GM19463 (cell line): ENCODE results near the gene RPRD1B.
A peak's percentile ranks its signal among the peaks of the same experiment; 100 is the strongest.

Experiments
- ATAC-seq: cut with Tn5 transposase; IDR thresholded peaks from one replicate; pipeline ENCODE4 v1.9.1; 2021; ENCODE audit warnings: mild to moderate bottlenecking, moderate library complexity; ENCODE audit not compliant: unreplicated experiment

RPRD1B gene

DNA sequence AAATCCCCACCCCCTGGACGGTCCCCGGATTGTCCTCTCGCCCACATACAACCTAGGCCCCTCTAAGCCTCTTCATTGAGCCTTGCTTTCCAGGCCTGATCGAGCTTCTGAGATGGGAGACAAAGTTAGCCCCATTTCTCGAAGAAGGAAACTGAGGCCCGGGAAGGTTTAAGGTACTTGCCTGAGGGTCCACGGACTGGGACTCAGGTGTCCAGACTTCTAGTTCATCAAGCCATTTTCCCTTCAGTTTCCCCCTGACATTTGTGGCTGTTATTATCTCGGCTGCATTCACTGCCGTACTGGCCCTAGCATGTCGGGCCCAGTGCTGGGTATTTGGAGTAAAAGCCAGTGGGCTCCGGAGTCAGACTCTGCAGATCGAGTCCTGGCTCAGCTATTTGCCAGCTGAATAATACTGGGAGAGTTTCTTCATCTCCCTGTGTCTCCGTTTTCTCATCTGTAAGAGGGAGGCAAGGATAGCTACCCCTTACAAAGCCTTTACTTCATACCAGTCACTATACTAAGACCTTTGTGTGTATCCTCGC, 633 bp downstream of the RPRD1B start:
- no peak for ATAC-seq

DNA sequence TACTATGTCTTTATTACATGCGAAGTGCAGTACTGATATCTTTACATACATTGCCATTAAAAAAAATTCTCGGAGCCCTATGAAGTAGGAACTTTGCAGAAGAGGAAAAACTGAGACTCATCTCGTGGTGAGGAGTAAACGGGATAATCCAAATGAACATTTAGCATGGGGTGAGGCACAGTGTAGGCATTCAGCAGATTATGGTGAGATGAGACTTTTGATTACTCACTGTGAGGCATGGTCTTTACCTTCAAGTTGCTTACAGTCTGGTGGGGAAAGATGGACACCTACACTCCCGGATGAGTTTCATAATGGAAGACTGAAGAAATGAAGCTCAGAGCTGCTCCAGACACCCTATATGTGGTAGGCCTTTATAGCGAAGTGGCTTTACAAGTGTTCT, 1.4 kb downstream of the RPRD1B start:
- ATAC-seq = no peak

DNA sequence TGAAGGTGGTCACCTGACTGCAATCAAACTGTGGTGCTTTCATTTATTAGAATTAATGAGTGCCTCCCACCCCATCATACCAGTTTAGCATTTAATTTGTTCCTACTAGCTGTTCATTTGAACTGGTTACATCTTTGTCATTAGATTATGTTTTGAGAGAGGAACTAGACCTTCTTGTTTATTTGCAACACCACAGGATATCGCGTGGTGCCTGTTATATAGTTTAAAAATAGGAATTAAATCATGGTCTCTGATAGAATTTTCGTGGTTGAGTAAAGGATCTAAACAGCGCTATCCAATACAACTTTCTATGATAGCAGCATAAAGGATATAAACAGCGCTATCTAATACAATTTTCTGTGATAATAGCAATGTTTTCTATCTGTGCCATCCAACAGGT, 2.8 kb downstream of the RPRD1B start:
- ATAC-seq = no peak

- no peak for ATAC-seq
Measured at GRCh38 chr20:38040276-38040675, 6.7 kb downstream of the RPRD1B start.

DNA sequence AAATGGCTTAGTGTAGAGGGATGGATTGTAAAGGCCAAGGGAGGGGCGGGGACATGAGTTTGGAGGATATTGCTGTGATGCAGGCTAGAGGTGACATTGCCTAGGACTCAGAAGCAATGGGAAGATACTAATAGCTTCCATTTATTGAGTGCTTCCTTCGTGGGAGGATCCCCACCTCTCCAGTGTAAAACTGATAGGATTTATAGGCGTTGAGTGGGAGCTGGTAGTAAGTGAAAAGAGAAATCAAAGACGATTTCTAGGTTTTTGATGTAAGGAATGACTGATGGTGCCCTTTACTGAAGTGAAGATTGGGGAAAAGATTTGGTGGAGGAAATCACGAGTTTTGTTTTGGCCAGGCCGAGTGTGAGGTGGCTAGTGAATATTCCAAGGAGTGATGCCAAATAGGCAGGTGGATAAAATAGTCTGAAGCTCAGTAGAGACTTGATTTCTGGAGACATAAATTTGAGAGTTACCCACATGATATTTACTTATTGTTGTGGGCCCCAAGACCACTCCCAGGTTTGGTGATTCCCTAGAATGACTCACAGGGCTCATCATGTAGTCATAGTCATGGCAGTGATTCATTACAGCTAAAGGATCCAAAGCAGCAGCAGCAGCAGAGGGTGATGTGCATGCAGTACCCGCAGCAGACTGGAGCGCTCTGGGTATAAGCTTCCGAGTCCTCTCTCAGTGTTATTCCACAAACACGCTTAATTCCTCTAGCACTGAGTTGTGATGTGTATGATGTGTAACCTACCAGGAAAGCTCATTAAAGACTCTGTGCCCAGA, 10.2 kb downstream of the RPRD1B start:
- no peak for ATAC-seq

DNA sequence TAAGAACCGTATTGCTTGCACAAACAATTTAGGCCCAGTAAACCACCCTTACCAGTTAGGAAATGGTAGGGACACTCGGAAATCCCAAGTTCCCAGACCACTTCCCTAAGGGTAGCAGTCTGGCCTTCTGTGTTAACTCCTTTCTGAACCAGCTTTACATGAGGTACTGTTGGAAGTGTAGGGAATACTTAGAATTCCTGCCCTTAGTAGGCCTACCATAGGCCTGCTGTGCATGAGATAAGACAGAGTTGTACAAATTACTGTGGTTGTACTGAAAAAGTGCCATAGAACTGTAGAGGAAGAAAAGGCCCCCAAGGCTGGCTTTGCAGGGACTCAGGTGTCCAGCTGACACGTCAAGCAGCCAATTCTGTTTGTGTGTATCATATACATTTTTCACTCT, 11.1 kb downstream of the RPRD1B start:
- ATAC-seq = no peak

DNA sequence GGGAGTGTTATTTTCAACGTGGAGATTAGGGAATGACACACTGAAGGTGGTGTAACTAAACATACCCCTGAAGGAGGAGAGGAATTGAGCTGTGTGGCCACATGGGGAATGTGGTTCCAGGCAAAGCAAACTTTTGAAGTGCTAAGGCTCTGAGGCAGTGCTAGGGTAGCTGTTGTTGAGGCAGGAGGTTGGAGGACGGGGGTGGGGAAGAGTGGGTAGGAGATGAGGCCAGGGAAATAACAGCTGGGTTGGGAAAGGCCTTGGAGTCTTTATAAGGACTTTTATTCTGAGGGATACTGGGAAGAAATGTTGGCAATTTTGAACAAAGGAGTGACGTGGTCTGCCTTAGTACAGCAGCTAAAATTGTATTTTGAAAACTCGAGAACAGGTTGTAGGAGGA, 13.0 kb downstream of the RPRD1B start:
- no peak for ATAC-seq

DNA sequence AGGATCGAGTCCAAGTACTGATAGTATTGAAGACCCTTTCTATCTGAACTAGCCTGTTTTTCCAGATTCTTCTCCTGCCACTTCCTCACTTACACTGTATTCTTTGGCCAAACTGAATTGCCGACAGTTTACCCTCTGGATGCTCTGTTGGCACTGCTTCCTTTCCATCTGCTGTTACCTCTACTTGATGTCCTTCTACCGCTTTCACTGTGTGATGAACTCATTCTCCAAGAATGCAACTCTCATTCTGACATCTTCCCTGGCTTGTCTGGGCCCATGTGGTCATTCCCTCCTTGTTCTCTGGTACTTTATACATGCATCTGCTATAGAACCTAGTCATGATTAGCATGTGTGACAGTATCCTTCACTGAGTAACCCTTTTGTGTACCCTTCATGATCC, 16.3 kb downstream of the RPRD1B start:
- no peak for ATAC-seq

- ATAC-seq = no peak
Measured at GRCh38 chr20:38050686-38051085, 17.1 kb downstream of the RPRD1B start.

DNA sequence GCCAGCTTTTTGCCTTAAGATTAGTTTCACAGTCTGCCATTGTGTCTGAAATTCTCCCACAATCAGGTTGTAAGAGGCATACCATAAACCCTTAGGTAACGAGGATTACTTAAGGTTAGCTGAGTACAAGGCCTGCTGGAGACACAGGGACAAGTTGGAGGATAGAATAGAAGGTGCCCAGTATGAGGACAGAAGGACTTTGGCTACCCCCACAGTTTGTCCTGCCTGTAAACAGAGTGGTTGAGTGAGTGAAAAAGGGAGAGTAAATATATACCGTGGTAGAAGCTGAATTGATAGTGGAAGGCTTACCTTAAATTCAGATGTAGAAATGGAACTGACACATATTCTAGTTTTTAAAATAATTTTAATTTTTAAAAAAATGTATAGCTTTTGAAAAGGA, 19.3 kb downstream of the RPRD1B start:
- ATAC-seq = no peak

GRCh38 chr20:38054647-38055046, 21.1 kb downstream of the RPRD1B start:
- no peak for ATAC-seq

- ATAC-seq = no peak
Measured at GRCh38 chr20:38055294-38055693, 21.7 kb downstream of the RPRD1B start.

DNA sequence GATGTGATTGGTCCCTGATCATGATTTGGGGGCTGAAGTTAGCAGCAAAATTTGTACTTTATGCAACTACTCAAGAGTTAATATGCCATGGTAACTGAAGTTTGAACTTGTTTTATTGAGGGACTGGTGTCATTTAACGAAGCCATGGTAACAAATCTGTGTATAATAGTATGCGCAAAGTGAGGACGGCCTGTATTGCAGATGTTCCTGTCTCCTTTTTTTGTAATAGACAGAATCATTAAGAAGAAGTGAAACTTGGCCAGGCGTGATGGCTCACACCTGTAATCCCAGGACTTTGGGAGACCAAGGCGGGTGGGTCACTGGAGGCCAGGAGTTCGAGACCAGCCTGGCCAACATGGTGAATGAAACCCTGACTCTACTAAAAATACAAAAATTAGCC, 22.3 kb downstream of the RPRD1B start:
- ATAC-seq = no peak

DNA sequence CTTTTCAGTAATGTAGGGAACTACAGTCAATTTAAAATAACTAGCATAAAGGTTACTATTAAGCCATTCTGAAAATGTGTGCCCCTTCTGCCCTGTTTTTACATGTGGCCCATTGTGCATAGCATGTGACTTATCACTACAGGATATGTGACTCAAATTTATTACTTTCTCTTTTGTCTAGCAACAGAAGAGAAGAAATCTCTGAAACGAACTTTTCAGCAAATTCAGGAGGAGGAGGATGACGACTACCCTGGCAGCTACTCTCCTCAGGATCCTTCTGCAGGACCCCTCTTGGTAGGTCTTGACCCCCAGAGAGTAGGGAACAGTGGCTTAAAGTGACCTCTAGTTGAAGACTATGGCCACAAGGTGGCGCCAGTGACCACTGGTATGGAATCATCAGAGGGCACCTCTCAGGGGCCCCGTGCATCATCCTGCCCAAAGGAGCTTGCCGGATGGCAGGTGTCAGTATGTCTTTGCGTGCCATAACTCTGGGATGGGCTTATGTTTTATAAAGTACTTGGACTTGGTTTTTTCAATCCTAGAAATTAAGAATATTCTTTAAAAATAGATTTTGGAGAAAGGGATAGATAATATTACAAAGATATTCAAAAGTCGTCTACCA, 23.9 kb downstream of the RPRD1B start:
- ATAC-seq = peak; percentile 72

DNA sequence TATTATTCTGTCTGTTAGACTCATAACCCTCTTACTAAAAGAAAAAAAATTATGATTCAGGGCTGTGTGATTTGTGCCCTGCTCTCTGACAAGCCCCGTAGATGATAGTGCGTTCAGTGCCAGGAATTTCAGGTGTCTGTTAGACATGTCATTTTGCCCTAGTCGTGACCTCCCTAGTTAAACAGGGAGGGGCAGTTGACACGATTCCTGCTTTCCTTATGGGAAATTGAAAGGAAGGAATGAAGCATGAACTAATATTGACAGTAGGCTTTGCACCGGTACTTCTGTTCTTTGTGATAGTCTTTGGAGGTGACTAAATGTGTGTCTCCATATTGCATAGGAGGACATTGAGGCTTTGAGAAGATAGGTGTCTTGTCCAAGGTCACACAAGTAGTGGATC, 26.3 kb downstream of the RPRD1B start:
- ATAC-seq = no peak

DNA sequence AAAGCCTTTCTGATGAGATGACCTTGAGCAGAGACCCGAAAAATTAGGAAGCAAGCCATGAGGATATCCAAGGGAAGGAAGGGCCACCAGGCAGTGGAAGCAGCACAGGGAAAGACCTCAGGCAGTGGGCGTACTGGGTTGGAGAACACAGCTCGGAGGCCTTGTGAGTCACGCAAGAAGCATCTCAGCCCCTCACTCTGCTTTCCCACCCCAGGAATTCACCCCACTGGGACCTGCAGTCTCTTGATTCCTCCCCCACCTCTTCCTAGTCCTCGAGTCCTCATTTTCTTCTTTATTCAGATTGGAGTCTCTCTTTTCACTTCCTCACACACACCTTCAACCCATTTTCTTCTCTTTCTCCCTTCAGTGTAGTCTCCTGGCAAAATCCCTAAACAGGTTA, 27.0 kb downstream of the RPRD1B start:
- ATAC-seq = no peak

DNA sequence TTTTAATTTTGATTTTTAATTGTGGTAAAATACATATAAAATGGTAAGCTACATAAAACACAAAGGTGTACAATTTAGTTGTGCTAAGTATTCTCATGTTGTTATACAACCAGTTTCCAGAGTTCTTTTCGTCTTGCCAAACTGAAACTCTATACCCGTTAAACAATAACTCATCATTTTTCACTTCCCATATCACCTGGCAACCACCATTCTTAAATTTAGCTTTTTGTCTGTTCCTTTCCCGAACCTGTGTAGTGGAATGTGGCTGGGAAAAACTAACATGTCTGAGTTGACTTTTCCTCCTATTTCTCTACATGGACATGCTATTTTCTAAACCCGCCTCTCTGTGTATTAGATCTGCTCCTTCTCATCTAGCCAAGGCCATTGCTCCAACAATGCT, 27.6 kb downstream of the RPRD1B start:
- ATAC-seq = no peak

DNA sequence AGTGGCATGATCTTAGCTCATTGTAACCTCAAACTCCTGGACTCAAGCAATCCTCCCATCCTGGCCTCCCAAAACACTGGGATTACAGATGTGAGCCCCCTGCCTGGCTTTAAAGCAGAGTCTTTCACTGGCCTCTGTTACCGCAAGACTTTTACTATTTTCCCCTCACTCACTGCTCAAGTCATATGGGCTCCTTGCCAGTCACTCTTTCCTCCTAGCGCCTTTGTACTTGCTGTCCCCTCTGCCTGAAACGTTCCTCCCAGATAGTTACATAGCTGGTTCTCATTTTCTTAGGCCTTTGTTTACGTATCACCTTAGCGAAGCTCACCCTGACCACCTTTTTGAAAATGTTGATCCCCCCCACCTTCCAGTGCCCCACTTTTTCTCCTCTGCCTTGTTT, 29.3 kb downstream of the RPRD1B start:
- ATAC-seq = no peak

DNA sequence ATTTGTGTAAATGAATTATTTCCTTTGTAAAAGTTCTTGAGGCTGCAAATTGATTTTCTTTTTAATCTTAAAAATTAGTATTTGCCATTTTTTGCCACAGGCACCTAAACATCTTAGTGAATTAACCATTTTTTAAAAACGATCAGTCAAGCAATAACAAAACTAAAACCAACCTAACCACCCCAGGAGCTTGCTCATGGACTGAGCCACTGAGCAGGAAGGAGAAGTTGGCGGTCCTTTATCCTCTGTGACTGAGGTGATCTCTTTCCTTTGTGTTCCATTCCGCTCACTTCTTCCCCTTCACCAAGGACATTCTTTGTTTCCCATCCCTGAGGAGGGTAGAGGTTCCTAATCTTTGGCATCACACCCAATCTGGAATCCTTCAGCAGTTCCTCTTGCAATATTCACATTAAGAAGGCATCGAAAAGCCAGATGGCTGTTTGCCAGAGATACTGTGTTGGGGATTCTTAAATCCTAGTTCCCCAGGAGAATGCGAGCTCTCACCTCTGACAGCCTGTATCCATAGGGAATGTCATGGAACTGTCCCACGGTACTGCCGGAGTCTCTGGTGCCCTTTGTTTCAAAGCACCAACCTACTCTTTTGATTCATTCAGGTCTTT, 30.5 kb downstream of the RPRD1B start:
- ATAC-seq = no peak

DNA sequence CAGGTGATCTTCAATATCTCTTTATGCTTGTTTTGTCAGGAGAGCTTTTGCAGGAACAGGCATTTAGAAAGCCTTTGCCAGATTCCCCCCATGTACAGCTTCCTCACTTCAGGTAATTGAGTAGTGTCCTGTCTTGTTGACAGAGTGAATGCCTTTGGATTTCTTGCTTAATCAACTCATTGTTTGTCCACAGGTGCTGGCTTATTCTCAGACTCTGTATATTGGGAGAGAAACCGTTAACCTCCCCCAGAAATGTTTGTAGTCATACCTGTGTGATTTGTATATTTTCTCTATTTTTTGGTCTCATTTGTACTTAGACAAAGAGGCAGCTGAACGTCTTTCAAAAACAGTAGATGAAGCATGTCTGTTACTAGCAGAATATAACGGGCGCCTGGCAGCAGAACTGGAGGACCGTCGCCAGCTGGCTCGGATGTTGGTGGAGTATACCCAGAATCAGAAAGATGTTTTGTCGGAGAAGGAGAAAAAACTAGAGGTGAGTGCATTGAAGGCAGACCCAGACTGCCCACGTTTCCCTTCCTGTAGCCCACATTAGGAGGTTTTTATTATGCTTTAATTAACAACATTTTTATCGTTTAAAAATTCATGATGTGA, 32.3 kb downstream of the RPRD1B start:
- no peak for ATAC-seq

GRCh38 chr20:38066969-38067716, 33.6 kb downstream of the RPRD1B start:
- ATAC-seq = no peak
